ENCODE results near the gene KTN1.

Gene KTN1

GRCh38 chr14:55706893-55707292, 126.9 kb downstream of the KTN1 start:
- Histone ChIP-seq H3K9me2 (ENCODE audit: low read depth, low read length) (no peaks in the 10 kb centered on the region), H3K36me3 (ENCODE audit: insufficient read depth, low read length) (no peaks in the 10 kb centered on the region), H3K9me3 (ENCODE audit: low read length) (no peaks in the 10 kb centered on the region)

GRCh38 chr14:55707365-55707804, 127.4 kb downstream of the KTN1 start:
- TF ChIP-seq CTCF (IDR thresholded peaks at IDR 0.05; ENCODE audit: low read length) (peak; percentile 42; the same call in 1 of the 2 replicates), EZH2 (IDR thresholded peaks at IDR 0.05; ENCODE audit: borderline replicate concordance, low read length) (no peak)

More at GRCh38 chr14:55706893-55707292, 126.9 kb downstream of the KTN1 start:
- H3K27ac ChIP-seq (ENCODE audit: low read depth, low read length, poor library complexity, severe bottlenecking) = no peak overlapping the region
- H3K4me2 ChIP-seq (ENCODE audit: low read length) = no peak overlapping the region
- no peak overlapping the region for H3K9ac ChIP-seq (ENCODE audit: low read length)
- H2AFZ ChIP-seq (ENCODE audit: low read length) = no peak overlapping the region
- no peaks in the 10 kb centered on the region for H3F3A ChIP-seq (ENCODE audit: insufficient read depth, low read length)
- no peaks in the 10 kb centered on the region for H3K27me3 ChIP-seq (ENCODE audit: insufficient read depth, low read length)
- H3K79me2 ChIP-seq (ENCODE audit: insufficient read depth, low read length) = no peaks in the 10 kb centered on the region
- no peak overlapping the region for H3K4me3 ChIP-seq (ENCODE audit: low read depth, low read length, poor library complexity, severe bottlenecking)
- no peaks in the 10 kb centered on the region for H3K4me1 ChIP-seq (ENCODE audit: insufficient read depth, low read length, severe bottlenecking)
- TF ChIP-seq EZH2 (IDR thresholded peaks at IDR 0.05; ENCODE audit: borderline replicate concordance, low read length) = no peak
- no peak for TF ChIP-seq CTCF (IDR thresholded peaks at IDR 0.05; ENCODE audit: low read length)
- no peaks in the 10 kb centered on the region for H4K20me1 ChIP-seq (ENCODE audit: insufficient read depth, low read length)

GRCh38 chr14:55710506-55711041, 130.6 kb downstream of the KTN1 start:
- Histone ChIP-seq H3K9ac (ENCODE audit: low read length) (no peak overlapping the region), H3K4me3 (ENCODE audit: low read depth, low read length, poor library complexity, severe bottlenecking) (no peak overlapping the region), H4K20me1 (ENCODE audit: insufficient read depth, low read length) (no peaks in the 10 kb centered on the region), H3K9me2 (ENCODE audit: low read depth, low read length) (no peaks in the 10 kb centered on the region), H3K27ac (ENCODE audit: low read depth, low read length, poor library complexity, severe bottlenecking) (no peak overlapping the region), H3F3A (ENCODE audit: insufficient read depth, low read length) (no peaks in the 10 kb centered on the region), H3K27me3 (ENCODE audit: insufficient read depth, low read length) (no peaks in the 10 kb centered on the region), H3K4me1 (ENCODE audit: insufficient read depth, low read length, severe bottlenecking) (no peaks in the 10 kb centered on the region), H2AFZ (ENCODE audit: low read length) (no peak overlapping the region), H3K36me3 (ENCODE audit: insufficient read depth, low read length) (no peaks in the 10 kb centered on the region), H3K79me2 (ENCODE audit: insufficient read depth, low read length) (no peaks in the 10 kb centered on the region), H3K4me2 (ENCODE audit: low read length) (no peak overlapping the region), H3K9me3 (ENCODE audit: low read length) (no peaks in the 10 kb centered on the region)
- no peak for TF ChIP-seq CTCF (IDR thresholded peaks at IDR 0.05; ENCODE audit: low read length)
- no peak for TF ChIP-seq EZH2 (IDR thresholded peaks at IDR 0.05; ENCODE audit: borderline replicate concordance, low read length)

More at GRCh38 chr14:55707365-55707804, 127.4 kb downstream of the KTN1 start:
- Histone ChIP-seq H3K4me1 (ENCODE audit: insufficient read depth, low read length, severe bottlenecking) (no peaks in the 10 kb centered on the region), H3K27me3 (ENCODE audit: insufficient read depth, low read length) (no peaks in the 10 kb centered on the region), H3K9me2 (ENCODE audit: low read depth, low read length) (no peaks in the 10 kb centered on the region), H4K20me1 (ENCODE audit: insufficient read depth, low read length) (no peaks in the 10 kb centered on the region), H3K36me3 (ENCODE audit: insufficient read depth, low read length) (no peaks in the 10 kb centered on the region), H3K79me2 (ENCODE audit: insufficient read depth, low read length) (no peaks in the 10 kb centered on the region), H3K4me3 (ENCODE audit: low read depth, low read length, poor library complexity, severe bottlenecking) (no peak overlapping the region), H2AFZ (ENCODE audit: low read length) (no peak overlapping the region), H3K9ac (ENCODE audit: low read length) (no peak overlapping the region), H3K4me2 (ENCODE audit: low read length) (no peak overlapping the region), H3K27ac (ENCODE audit: low read depth, low read length, poor library complexity, severe bottlenecking) (no peak overlapping the region), H3K9me3 (ENCODE audit: low read length) (no peaks in the 10 kb centered on the region), H3F3A (ENCODE audit: insufficient read depth, low read length) (no peaks in the 10 kb centered on the region)

All from OCI-LY1 (cell line).